ENCODE data around the gene MARK1. TPM values are rescaled to one million over a fixed set of nuclear protein-coding genes. Genes with fewer than 3 reads are reported as not detected.

Gene MARK1
- total and polyA plus RNA-seq, 2 of the 13 experiments (the other 11 are each of a cell fraction or from before 2014, with no cell fraction given) = not detected

GRCh38 chr1:220698607-220699016, 170.7 kb downstream of the MARK1 start (continued):
- TF ChIP-seq ZNF710 (CRISPR knock-in tag; IDR thresholded peaks at IDR 0.05; ENCODE audit: borderline replicate concordance) (peak; percentile 24; the same call in 1 of the 2 replicates), ZNF720 (CRISPR knock-in tag; IDR thresholded peaks at IDR 0.05) (no peak), ZNF503 (CRISPR knock-in tag; IDR thresholded peaks at IDR 0.05) (0 out of 2 replicates have a peak, but pooled peaks have one; percentile 34), TARDBP (CRISPR knock-in tag; IDR thresholded peaks at IDR 0.05) (peak; percentile 65; the same call in 1 of the 2 replicates), HIVEP1 (CRISPR knock-in tag; IDR thresholded peaks at IDR 0.05) (no peak), ZFP36 (IDR thresholded peaks at IDR 0.05; ENCODE audit: borderline replicate concordance, low read depth, low read length, partially characterized antibody) (no peak), HNF4G (IDR thresholded peaks at IDR 0.05; ENCODE audit: borderline replicate concordance, low read depth, low read length) (peak; percentile 39; the same call in 1 of the 2 replicates), HNF4G (CRISPR knock-in tag; IDR thresholded peaks at IDR 0.05; ENCODE audit: borderline replicate concordance, low read depth) (no peak), SOX5 (CRISPR knock-in tag; IDR thresholded peaks at IDR 0.05; ENCODE audit: borderline replicate concordance) (peak; percentile 59; the same call in 1 of the 2 replicates), THAP7 (CRISPR knock-in tag; IDR thresholded peaks at IDR 0.05) (no peak), ZMYM4 (CRISPR knock-in tag; IDR thresholded peaks at IDR 0.05) (peak; percentile 33; the same call in 1 of the 2 replicates), DMAP1 (CRISPR knock-in tag; IDR thresholded peaks at IDR 0.05) (no peak), FOSL2 (CRISPR knock-in tag; IDR thresholded peaks at IDR 0.05) (peak; percentile 36; the same call in 1 of the 2 replicates), ZNF772 (CRISPR knock-in tag; IDR thresholded peaks at IDR 0.05) (no peak), RARA (CRISPR knock-in tag; IDR thresholded peaks at IDR 0.05) (peak; percentile 97), JUND (CRISPR knock-in tag; IDR thresholded peaks at IDR 0.05) (peak; percentile 13; the same call in 1 of the 2 replicates)
- TF ChIP-seq, protein P1, sequence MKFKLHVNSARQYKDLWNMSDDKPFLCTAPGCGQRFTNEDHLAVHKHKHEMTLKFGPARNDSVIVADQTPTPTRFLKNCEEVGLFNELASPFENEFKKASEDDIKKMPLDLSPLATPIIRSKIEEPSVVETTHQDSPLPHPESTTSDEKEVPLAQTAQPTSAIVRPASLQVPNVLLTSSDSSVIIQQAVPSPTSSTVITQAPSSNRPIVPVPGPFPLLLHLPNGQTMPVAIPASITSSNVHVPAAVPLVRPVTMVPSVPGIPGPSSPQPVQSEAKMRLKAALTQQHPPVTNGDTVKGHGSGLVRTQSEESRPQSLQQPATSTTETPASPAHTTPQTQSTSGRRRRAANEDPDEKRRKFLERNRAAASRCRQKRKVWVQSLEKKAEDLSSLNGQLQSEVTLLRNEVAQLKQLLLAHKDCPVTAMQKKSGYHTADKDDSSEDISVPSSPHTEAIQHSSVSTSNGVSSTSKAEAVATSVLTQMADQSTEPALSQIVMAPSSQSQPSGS (CRISPR knock-in tag; IDR thresholded peaks at IDR 0.05) = peak; percentile 23; the same call in 1 of the 2 replicates
- TF ChIP-seq, protein P2, sequence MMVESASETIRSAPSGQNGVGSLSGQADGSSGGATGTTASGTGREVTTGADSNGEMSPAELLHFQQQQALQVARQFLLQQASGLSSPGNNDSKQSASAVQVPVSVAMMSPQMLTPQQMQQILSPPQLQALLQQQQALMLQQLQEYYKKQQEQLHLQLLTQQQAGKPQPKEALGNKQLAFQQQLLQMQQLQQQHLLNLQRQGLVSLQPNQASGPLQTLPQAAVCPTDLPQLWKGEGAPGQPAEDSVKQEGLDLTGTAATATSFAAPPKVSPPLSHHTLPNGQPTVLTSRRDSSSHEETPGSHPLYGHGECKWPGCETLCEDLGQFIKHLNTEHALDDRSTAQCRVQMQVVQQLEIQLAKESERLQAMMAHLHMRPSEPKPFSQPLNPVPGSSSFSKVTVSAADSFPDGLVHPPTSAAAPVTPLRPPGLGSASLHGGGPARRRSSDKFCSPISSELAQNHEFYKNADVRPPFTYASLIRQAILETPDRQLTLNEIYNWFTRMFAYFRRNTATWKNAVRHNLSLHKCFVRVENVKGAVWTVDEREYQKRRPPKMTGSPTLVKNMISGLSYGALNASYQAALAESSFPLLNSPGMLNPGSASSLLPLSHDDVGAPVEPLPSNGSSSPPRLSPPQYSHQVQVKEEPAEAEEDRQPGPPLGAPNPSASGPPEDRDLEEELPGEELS (CRISPR knock-in tag; IDR thresholded peaks at IDR 0.05) = peak; percentile 52; the same call in 1 of the 2 replicates
- TF ChIP-seq, protein P3, sequence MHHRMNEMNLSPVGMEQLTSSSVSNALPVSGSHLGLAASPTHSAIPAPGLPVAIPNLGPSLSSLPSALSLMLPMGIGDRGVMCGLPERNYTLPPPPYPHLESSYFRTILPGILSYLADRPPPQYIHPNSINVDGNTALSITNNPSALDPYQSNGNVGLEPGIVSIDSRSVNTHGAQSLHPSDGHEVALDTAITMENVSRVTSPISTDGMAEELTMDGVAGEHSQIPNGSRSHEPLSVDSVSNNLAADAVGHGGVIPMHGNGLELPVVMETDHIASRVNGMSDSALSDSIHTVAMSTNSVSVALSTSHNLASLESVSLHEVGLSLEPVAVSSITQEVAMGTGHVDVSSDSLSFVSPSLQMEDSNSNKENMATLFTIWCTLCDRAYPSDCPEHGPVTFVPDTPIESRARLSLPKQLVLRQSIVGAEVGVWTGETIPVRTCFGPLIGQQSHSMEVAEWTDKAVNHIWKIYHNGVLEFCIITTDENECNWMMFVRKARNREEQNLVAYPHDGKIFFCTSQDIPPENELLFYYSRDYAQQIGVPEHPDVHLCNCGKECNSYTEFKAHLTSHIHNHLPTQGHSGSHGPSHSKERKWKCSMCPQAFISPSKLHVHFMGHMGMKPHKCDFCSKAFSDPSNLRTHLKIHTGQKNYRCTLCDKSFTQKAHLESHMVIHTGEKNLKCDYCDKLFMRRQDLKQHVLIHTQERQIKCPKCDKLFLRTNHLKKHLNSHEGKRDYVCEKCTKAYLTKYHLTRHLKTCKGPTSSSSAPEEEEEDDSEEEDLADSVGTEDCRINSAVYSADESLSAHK (CRISPR knock-in tag; IDR thresholded peaks at IDR 0.05; ENCODE audit: borderline replicate concordance) = no peak
